CD4-positive, alpha-beta memory T cell (primary cell): ENCODE data around the gene CACNA1C. TPM values are rescaled to one million over a fixed set of nuclear protein-coding genes. Genes with fewer than 3 reads are reported as not detected.

Experiments
- CTCF ChIA-PET: fragments of 350-600 bp; sonication (Branson Sonifier 250); formaldehyde crosslinking; loops from one replicate; lab custom pipeline; 2021; ENCODE audit warnings: inconsistent platforms; ENCODE audit not compliant: partially characterized antibody; lab: Charles Lee
- POLR2A ChIA-PET: fragments of 350-600 bp; sonication (Branson Sonifier 250); formaldehyde crosslinking; loops from one replicate; lab custom pipeline; 2021; ENCODE audit not compliant: partially characterized antibody; lab: Charles Lee
- DNase-seq, 5 donors: peaks; one replicate each; pipeline versions ENCODE4 v3.0.0 to v3.0.0-alpha.2; 2020 to 2022; ENCODE audit warnings: mixed read lengths in 1 of 5
- H3K27ac ChIP-seq: one replicate; pipeline ENCODE4 v1.7.0; 2013; ENCODE audit warnings: low read depth, low read length
- H3K27me3 ChIP-seq: 2 replicates; pipeline ENCODE4 v1.7.0; 2013; ENCODE audit warnings: mild to moderate bottlenecking, low read length, moderate library complexity; ENCODE audit not compliant: insufficient read depth
- H3K36me3 ChIP-seq: 2 replicates; pipeline ENCODE4 v1.7.0; 2013; ENCODE audit warnings: mild to moderate bottlenecking, low read length, moderate library complexity; ENCODE audit not compliant: insufficient read depth
- H3K4me1 ChIP-seq: 2 replicates; pipeline ENCODE4 v1.7.0; 2013; ENCODE audit warnings: mild to moderate bottlenecking, low read length, moderate library complexity; ENCODE audit not compliant: insufficient read depth
- H3K4me3 ChIP-seq, 2 donors: one replicate each; pipeline ENCODE4 v1.7.0; 2013; ENCODE audit warnings: low read length in 2 of 2, mild to moderate bottlenecking in 1 of 2
- H3K9me3 ChIP-seq, 2 donors: one replicate each; pipeline ENCODE4 v1.7.0; 2013; ENCODE audit warnings: low read length in 2 of 2, control low read depth in 1 of 2; ENCODE audit not compliant: control insufficient read depth in 1 of 2
- H3K27ac Mint-ChIP-seq, 7 donors: one replicate each; pipeline ENCODE4 v1.8.0; 2020 to 2021; ENCODE audit warnings: mixed read lengths in 7 of 7, mild to moderate bottlenecking in 6 of 7, inconsistent platforms in 3 of 7, moderate library complexity in 3 of 7
- H3K27me3 Mint-ChIP-seq, 2 donors: one replicate each; pipeline ENCODE4 v1.8.0; 2020 to 2021; ENCODE audit warnings: mixed read lengths in 2 of 2
- H3K36me3 Mint-ChIP-seq, 2 donors: one replicate each; pipeline ENCODE4 v1.8.0; 2020 to 2021; ENCODE audit warnings: mixed read lengths in 2 of 2, inconsistent platforms in 1 of 2, mild to moderate bottlenecking in 1 of 2
- H3K4me1 Mint-ChIP-seq, 4 donors: one replicate each; pipeline ENCODE4 v1.8.0; 2020 to 2021; ENCODE audit warnings: mixed read lengths in 4 of 4, mild to moderate bottlenecking in 1 of 4
- H3K4me3 Mint-ChIP-seq, 8 donors: one replicate each; pipeline ENCODE4 v1.8.0; 2020 to 2021; ENCODE audit warnings: mixed read lengths in 8 of 8, mild to moderate bottlenecking in 7 of 8, moderate library complexity in 6 of 8, inconsistent platforms in 3 of 8
- H3K9me3 Mint-ChIP-seq, 8 donors: one replicate each; pipeline ENCODE4 v1.8.0; 2020 to 2021; ENCODE audit warnings: mixed read lengths in 8 of 8, mild to moderate bottlenecking in 5 of 8, inconsistent platforms in 3 of 8, moderate library complexity in 1 of 8
- intact Hi-C: fragments of 100-400 bp; cut with micrococcal nuclease; formaldehyde crosslinking; loops from one replicate; pipeline ENCODE4 v1.15.1; 2023
- polyA plus RNA-seq, 2 donors: library from polyadenylated mRNA; unstranded; fragments of 300-500 nt; fragmentation: Illumina TruSeq; gene quantifications; one replicate each; pipeline ENCODE4 v1.2.3, GENCODE V29; 2021
- total RNA-seq, 2 experiments: library from RNA; stranded (reverse); gene quantifications; one replicate each; pipeline ENCODE4 v1.2.3, GENCODE V29; 2021

Gene CACNA1C
- total and polyA plus RNA-seq, 4 experiments from 2014 or later, result 0.05 to 0.21 (median 0.07) TPM

DNA sequence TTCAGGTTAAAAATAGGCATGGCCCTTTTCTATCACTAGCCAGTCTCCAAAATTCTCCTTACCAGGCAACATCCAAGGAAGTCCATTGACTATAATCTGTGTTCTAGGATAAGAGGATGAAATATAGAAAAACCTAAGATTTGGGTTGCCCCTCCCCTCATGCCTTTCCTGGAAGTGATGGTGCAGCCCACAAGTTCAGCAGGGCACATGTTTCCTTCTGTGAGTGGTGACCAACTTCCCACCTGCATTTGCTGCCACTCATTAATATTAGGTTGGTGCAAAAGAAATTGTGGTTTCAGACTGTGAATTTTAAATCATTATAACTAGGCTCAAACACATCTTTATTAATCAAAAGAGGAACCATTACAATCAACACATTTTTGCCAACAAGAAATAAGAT, 491.4 kb downstream of the CACNA1C start:
- no peak overlapping the region for H3K27ac ChIP-seq
- Mint-ChIP-seq H3K27ac (no peak overlapping the region), H3K4me3 (no peak overlapping the region), H3K9me3 (no peaks in the 10 kb centered on the region), H3K27me3 (peaks cover 0 to 8% of the 10 kb centered on the region in 2 donors), H3K36me3 (no peaks in the 10 kb centered on the region), H3K4me1 (no peaks in the 10 kb centered on the region)
- H3K4me1 ChIP-seq, result no peaks in the 10 kb centered on the region
- H3K9me3 ChIP-seq, result no peaks in the 10 kb centered on the region
- H3K36me3 ChIP-seq, result no peaks in the 10 kb centered on the region
- intact Hi-C loops, result no loop called here
- DNase-seq, result no peak
- no peak overlapping the region for H3K4me3 ChIP-seq
- H3K27me3 ChIP-seq, result no peaks in the 10 kb centered on the region
- ChIA-PET POLR2A (no interaction called here), CTCF (no interaction called here)

DNA sequence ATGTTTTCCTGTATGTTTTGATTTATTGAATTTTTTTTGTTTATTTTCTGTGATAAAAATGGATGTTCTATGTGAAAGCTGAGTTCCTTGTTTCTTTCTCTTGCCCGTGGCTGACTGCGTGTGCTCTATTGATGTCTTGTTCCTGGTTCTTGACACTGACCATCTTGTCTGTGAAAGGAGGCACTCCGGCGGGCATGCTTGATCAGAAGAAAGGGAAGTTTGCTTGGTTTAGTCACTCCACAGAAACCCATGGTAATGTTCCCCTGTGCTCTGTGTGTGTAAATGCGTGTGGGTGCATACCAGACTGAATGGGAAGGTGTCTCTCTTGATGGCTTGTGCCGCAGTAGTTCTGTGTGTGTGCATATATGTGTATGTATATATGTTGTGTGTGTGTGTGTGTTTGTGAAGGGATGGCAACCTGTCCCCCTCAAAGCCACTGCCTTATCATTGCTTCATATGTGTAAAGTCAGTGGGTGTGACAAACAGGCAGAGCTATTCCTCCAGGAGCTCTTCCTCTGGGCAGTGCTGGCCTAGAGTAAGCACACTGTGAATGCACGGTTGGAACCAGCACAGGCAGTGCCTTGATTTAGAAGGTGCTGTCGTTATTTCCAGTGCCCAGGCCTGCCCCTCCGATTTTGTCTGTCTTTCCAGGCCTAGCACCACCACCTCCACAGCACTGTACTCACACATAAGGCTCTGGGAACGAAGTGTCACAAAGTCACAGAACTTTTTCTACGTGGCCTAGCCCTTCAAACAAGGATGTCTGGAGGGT, 494.7 kb downstream of the CACNA1C start:
- Mint-ChIP-seq H3K27ac (no peak overlapping the region), H3K9me3 (no peaks in the 10 kb centered on the region), H3K36me3 (no peaks in the 10 kb centered on the region), H3K4me1 (no peaks in the 10 kb centered on the region), H3K27me3 (peaks cover 4 to 13% of the 10 kb centered on the region in 2 donors), H3K4me3 (no peak overlapping the region)
- no peaks in the 10 kb centered on the region for H3K36me3 ChIP-seq
- ChIA-PET CTCF (no interaction called here), POLR2A (no interaction called here)
- H3K27ac ChIP-seq, result no peak overlapping the region
- no peaks in the 10 kb centered on the region for H3K27me3 ChIP-seq
- no peaks in the 10 kb centered on the region for H3K4me1 ChIP-seq
- no peaks in the 10 kb centered on the region for H3K9me3 ChIP-seq
- intact Hi-C loops, result no loop called here
- DNase-seq, result no peak
- H3K4me3 ChIP-seq, result no peak overlapping the region

DNA sequence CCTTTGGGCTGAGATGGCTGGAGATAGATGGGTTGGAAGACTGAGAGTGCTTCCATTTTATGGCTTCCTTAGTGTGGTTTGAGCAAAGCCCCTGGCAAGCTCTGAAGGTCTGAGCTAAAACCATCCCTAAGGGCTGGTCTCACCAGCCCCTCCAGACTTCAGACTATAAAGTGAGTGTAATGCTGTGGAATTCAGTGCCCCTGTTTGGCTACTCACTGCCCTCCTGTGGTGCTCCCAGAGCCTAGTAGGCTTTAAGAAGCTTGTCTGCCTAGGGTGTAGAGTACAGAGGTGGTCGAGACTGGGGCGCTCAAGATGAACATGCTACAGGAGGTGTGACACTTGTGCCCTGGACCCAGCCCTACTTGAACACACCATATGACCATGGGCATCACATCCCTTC, 495.3 kb downstream of the CACNA1C start:
- POLR2A ChIA-PET, result no interaction called here
- Histone ChIP-seq H3K9me3 (no peaks in the 10 kb centered on the region), H3K27ac (no peak overlapping the region), H3K36me3 (no peaks in the 10 kb centered on the region), H3K4me1 (no peaks in the 10 kb centered on the region), H3K4me3 (no peak overlapping the region), H3K27me3 (no peaks in the 10 kb centered on the region)
- Mint-ChIP-seq H3K36me3 (no peaks in the 10 kb centered on the region), H3K4me3 (no peak overlapping the region), H3K9me3 (no peaks in the 10 kb centered on the region), H3K27ac (no peak overlapping the region), H3K27me3 (peaks cover 4 to 13% of the 10 kb centered on the region in 2 donors), H3K4me1 (no peaks in the 10 kb centered on the region)
- intact Hi-C loops, result no loop called here
- DNase-seq, result no peak
- CTCF ChIA-PET, result no interaction called here

DNA sequence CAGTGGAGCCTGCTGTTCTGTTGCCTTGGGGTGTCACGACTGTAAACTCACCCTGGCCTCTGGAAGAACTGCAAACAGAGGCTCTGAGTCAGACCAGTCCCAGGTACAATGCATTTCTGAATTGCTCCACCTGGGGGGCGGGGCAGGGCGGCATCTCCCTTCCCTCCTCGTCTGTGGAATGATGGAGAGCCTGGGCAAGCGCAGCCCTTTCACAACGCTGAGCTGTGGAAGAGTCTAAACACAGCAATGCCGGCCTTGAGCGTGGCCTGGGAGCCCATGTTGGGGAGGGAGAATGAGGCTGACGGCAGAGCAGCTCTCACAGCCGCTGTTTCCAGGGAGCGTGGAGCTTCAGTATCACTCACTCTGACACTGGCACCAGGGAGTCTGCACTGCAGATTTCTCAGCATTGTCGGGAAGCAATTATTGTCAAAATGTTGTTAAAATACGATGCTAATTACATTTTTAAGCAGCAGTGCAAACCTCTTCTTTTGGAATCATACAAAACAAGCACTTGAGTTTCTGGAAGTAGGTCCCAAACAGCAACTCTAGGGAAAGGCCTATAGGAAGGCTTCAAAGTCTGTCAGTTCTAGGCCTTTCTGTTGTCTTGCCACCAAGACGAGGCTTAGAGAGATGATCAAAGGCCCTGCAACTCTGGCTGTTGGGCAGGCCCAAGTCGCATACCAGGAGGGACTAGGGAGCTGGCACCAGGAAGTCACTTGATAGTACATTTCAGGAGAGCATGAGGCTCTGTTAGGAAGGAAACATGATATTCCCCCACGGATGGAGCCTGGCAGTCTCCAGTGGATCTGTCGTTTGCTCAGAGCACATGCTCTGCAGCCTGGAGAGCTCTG, 498.0 kb downstream of the CACNA1C start:
- Histone ChIP-seq H3K4me3 (no peak overlapping the region), H3K9me3 (no peaks in the 10 kb centered on the region), H3K27me3 (no peaks in the 10 kb centered on the region), H3K36me3 (no peaks in the 10 kb centered on the region), H3K4me1 (no peaks in the 10 kb centered on the region), H3K27ac (no peak overlapping the region)
- ChIA-PET CTCF (no interaction called here), POLR2A (no interaction called here)
- H3K36me3 Mint-ChIP-seq, result no peaks in the 10 kb centered on the region
- H3K4me1 Mint-ChIP-seq, result no peaks in the 10 kb centered on the region
- peaks cover 4 to 13% of the 10 kb centered on the region in 2 donors for H3K27me3 Mint-ChIP-seq
- no peak overlapping the region for H3K27ac Mint-ChIP-seq
- intact Hi-C loops, result no loop called here
- DNase-seq, result no peak
- H3K9me3 Mint-ChIP-seq, result no peaks in the 10 kb centered on the region
- H3K4me3 Mint-ChIP-seq, result no peak overlapping the region

DNA sequence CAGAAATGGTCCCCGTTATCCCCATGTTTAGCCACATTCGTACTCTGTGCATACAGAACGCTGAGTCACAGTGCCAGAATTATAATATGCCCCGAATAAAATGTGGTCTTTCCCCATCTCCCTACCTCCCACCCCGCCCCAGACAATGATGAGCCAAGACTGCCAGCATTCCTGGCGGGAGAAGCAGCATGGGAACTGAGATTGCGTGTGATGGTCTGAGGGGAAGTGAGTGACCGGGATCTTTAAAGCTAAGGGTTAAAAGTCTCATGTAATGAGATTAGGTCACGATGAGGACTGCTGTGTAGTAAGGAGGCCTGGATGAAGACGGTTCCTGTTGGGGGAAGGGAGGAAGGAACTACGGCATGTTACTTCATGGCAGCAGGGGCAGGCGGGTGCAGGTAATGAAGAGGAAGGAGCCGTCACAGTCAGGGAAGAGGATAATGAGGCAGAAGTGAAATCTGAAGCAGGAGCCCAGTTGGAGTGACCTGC, 498.7 kb downstream of the CACNA1C start:
- Histone ChIP-seq H3K4me3 (no peak overlapping the region), H3K27ac (no peak overlapping the region), H3K9me3 (no peaks in the 10 kb centered on the region), H3K4me1 (no peaks in the 10 kb centered on the region), H3K27me3 (no peaks in the 10 kb centered on the region), H3K36me3 (no peaks in the 10 kb centered on the region)
- no peak for DNase-seq
- Mint-ChIP-seq H3K27me3 (peaks cover 4 to 15% of the 10 kb centered on the region in 2 donors), H3K9me3 (no peaks in the 10 kb centered on the region), H3K4me3 (no peak overlapping the region), H3K27ac (no peak overlapping the region), H3K36me3 (no peaks in the 10 kb centered on the region), H3K4me1 (no peaks in the 10 kb centered on the region)
- POLR2A ChIA-PET, result no interaction called here
- intact Hi-C loops, result no loop called here
- CTCF ChIA-PET, result interaction anchor here (2.0 kb wide), 1 partner anchor 8 kb away, joined by 4 read pairs; no protein-coding TSS in a partner anchor

DNA sequence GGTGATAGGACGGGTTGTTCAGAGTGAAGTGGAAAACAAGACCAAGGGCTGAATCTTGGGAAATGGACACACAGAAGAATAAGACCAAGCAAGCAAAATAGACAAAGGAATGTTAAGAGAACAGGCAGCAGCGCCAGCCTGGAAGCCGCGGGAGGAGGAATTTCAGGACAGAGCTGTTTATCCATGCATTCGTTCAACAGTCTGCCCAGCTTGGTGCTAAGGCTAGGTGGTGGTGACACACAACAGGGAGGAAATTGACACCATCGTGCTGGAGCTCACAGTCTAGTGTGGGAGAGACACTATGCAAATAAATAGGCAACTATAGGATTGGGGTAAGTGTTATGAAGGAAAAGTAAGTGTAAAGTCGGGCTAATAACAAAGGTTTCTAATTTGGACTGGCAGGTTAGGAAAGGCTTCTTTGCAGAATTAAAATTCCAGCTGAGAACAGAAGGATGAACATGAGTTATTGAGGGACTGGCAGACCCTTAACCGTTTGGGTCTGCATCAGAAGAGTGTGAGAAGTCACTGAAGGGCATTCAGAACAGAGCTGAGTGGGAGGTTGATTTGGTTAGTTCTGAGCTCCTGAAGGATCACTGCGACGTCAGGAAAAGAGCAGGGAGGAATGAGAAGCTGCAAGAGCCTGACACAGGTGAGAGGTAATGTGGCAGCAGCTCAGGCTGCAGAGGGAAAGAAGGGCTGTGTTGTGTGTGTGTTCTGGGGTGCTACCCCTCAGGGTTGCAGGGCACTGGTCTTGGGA, 499.4 kb downstream of the CACNA1C start:
- Mint-ChIP-seq H3K27me3 (peaks cover 7 to 17% of the 10 kb centered on the region in 2 donors), H3K9me3 (no peaks in the 10 kb centered on the region), H3K4me1 (no peaks in the 10 kb centered on the region), H3K4me3 (no peak overlapping the region), H3K27ac (no peak overlapping the region), H3K36me3 (no peaks in the 10 kb centered on the region)
- Histone ChIP-seq H3K9me3 (no peaks in the 10 kb centered on the region), H3K36me3 (no peaks in the 10 kb centered on the region), H3K4me1 (no peaks in the 10 kb centered on the region), H3K27me3 (no peaks in the 10 kb centered on the region), H3K4me3 (no peak overlapping the region), H3K27ac (no peak overlapping the region)
- CTCF ChIA-PET, result interaction anchor here (2.0 kb wide), 1 partner anchor 9 kb away, joined by 4 read pairs; no protein-coding TSS in a partner anchor
- DNase-seq, result no peak
- POLR2A ChIA-PET, result no interaction called here
- intact Hi-C loops, result no loop called here
